Measurements from ENCODE around the gene CTF1.

The CTF1 gene, protein sequence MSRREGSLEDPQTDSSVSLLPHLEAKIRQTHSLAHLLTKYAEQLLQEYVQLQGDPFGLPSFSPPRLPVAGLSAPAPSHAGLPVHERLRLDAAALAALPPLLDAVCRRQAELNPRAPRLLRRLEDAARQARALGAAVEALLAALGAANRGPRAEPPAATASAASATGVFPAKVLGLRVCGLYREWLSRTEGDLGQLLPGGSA

DNA sequence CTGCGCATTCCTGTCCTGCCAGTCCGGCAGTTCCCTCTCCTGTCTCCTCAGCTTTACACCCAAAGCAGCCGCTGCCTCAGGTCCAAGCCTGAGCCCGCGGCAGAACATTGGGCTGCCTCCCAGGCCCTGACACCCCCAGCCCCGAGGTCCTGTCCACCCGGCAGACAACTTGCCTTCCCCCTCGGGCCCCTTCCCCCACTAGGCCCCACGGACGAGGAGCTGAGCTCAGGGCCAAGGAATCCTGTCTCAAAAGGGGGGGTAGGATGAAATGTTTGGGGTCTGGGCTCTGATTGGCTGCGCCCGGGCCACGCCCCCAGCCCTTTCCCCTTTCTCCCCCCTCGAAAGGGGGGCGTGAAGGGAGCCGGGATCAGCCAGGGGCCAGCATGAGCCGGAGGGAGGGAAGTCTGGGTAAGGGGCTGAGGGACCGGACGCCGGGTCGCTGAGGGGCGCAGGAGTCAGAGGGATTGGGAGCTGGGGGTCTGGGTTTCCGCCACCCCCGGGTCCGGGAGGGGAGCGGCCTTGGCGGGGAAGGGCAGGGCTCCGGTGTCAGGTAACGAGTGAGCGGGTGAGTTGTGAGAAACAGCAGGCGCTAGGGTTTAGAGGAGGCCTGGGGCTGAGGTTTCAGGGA lies at the start of gene CTF1:
Gene CTF1 (plus strand): TSS at position 354 of the 628 bp plus-strand sequence. CDS start 30 bp downstream, at position 384.
- peak within 1 kb of the TSS; percentile 99 for H3K4me2 ChIP-seq (ENCODE audit: low read length)
- peaks cover 21% of the 10 kb centered on the region for H3K4me1 ChIP-seq

DNA sequence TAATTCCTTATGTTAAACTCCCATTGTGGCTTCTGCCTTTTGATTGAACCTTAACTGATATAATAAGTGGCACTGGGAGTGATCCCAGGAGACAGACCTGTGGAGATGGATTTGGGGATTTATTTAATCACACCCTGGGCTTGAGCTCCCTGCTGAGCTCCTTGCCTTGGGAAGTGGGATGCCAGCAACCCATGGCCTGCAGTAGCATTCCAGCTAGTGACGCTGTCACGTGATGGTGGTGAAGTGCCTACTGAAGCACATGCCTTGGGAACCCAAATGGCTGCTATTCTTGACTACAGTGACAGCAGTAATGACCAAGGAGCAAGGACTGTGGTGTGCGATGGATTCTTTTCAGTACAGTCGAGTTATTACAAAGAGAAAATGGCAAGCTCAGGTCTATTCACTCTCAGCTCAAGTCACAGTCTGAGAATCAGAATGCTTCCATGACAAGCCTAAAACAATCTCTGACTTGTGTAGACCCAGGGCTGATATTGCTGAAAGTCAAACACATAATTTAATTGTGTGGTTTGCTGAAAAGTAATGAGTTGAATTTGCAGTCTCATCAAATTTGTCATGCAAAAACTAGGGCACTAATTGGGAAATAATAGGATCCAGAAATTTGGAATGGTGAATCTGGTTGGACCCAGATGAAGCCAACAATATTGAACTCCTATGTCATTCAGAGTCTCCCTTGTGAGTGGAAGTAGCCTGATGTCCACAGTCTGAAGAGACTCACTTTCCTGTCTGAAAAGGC lies 49.6 kb upstream of the CTF1 start:
- Histone ChIP-seq H2AFZ (no peak overlapping the region), H3K9me3 (ENCODE audit: control insufficient read depth, low read length) (no peaks in the 10 kb centered on the region), H3K27ac (no peak overlapping the region), H3K79me2 (no peaks in the 10 kb centered on the region), H3K4me2 (ENCODE audit: low read length) (no peak overlapping the region), H3K9ac (no peak overlapping the region), H3K27me3 (ENCODE audit: control insufficient read depth, insufficient read depth, low read length) (no peaks in the 10 kb centered on the region), H3K4me3 (ENCODE audit: low read depth, low read length) (no peak overlapping the region), H3K4me1 (no peaks in the 10 kb centered on the region), H3K36me3 (ENCODE audit: control insufficient read depth, insufficient read depth, low read length) (no peaks in the 10 kb centered on the region)
- TF ChIP-seq, protein P1, sequence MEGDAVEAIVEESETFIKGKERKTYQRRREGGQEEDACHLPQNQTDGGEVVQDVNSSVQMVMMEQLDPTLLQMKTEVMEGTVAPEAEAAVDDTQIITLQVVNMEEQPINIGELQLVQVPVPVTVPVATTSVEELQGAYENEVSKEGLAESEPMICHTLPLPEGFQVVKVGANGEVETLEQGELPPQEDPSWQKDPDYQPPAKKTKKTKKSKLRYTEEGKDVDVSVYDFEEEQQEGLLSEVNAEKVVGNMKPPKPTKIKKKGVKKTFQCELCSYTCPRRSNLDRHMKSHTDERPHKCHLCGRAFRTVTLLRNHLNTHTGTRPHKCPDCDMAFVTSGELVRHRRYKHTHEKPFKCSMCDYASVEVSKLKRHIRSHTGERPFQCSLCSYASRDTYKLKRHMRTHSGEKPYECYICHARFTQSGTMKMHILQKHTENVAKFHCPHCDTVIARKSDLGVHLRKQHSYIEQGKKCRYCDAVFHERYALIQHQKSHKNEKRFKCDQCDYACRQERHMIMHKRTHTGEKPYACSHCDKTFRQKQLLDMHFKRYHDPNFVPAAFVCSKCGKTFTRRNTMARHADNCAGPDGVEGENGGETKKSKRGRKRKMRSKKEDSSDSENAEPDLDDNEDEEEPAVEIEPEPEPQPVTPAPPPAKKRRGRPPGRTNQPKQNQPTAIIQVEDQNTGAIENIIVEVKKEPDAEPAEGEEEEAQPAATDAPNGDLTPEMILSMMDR (IDR thresholded peaks at IDR 0.05) = no peak

More for the DNA sequence above, at the start of gene CTF1:
- no peaks in the 10 kb centered on the region for H3K9me3 ChIP-seq (ENCODE audit: control insufficient read depth, low read length)
- no peaks in the 10 kb centered on the region for H3K27me3 ChIP-seq (ENCODE audit: control insufficient read depth, insufficient read depth, low read length)
- peak within 1 kb of the TSS; percentile 80 for H3K4me3 ChIP-seq (ENCODE audit: low read depth, low read length)
- H3K36me3 ChIP-seq (ENCODE audit: control insufficient read depth, insufficient read depth, low read length) = no peaks in the 10 kb centered on the region
- peak within 1 kb of the TSS; percentile 92 for H2AFZ ChIP-seq
- TF ChIP-seq, protein P1 (IDR thresholded peaks at IDR 0.05) = no peak
- peak within 1 kb of the TSS; percentile 50 for H3K9ac ChIP-seq
- peaks cover 9% of the 10 kb centered on the region for H3K79me2 ChIP-seq
- peak within 1 kb of the TSS; percentile 96 for H3K27ac ChIP-seq

DNA sequence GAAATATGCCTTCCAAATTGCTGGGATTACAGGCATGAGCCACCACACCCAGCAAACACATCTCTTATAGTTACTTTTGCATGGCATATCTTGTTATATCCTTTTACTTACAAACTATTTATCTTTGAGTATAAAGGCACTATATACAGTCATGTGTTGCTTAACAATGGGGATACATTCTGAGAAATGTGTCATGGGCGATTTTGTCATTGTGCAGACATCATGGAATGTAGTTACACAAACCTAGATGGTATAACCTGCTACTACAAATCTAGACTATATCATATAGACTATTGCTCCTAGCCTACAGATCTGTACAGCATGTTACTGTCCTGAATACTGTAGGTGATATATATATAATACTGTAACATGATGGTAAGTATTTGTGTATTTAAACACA lies 46.2 kb upstream of the CTF1 start:
- no peak overlapping the region for H3K4me3 ChIP-seq (ENCODE audit: low read depth, low read length)
- no peak overlapping the region for H3K9ac ChIP-seq
- no peak overlapping the region for H2AFZ ChIP-seq
- no peaks in the 10 kb centered on the region for H3K4me1 ChIP-seq
- no peaks in the 10 kb centered on the region for H3K27me3 ChIP-seq (ENCODE audit: control insufficient read depth, insufficient read depth, low read length)
- TF ChIP-seq, protein P1 (IDR thresholded peaks at IDR 0.05) = no peak
- no peak overlapping the region for H3K27ac ChIP-seq
- no peaks in the 10 kb centered on the region for H3K79me2 ChIP-seq
- H3K36me3 ChIP-seq (ENCODE audit: control insufficient read depth, insufficient read depth, low read length) = no peaks in the 10 kb centered on the region
- H3K9me3 ChIP-seq (ENCODE audit: control insufficient read depth, low read length) = no peaks in the 10 kb centered on the region
- no peak overlapping the region for H3K4me2 ChIP-seq (ENCODE audit: low read length)

DNA sequence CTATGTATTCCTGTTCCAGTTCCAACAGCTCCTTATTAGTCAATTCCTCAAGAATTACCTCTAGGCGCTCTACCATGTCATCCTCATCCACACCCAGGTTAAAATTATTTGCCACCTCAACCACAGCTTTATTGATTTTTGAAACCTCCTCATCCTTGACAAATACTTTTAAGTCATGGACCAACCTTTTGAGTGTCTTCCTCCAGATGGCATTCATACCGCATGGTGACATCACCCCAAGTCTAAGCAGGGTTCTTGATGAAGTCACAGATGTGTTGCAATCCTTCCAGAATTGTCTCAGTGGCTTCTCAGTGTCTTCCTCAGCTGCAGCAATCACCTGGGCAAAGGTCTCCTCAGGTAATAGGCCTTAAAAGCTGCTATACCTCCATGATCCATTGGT lies 42.7 kb upstream of the CTF1 start:
- H3K4me3 ChIP-seq (ENCODE audit: low read depth, low read length) = no peak overlapping the region
- no peaks in the 10 kb centered on the region for H3K36me3 ChIP-seq (ENCODE audit: control insufficient read depth, insufficient read depth, low read length)
- H3K79me2 ChIP-seq = no peaks in the 10 kb centered on the region
- no peak overlapping the region for H3K27ac ChIP-seq
- peaks cover 3% of the 10 kb centered on the region for H3K4me1 ChIP-seq
- H3K9me3 ChIP-seq (ENCODE audit: control insufficient read depth, low read length) = no peaks in the 10 kb centered on the region
- no peak overlapping the region for H3K9ac ChIP-seq
- H3K4me2 ChIP-seq (ENCODE audit: low read length) = no peak overlapping the region
- H2AFZ ChIP-seq = no peak overlapping the region
- no peaks in the 10 kb centered on the region for H3K27me3 ChIP-seq (ENCODE audit: control insufficient read depth, insufficient read depth, low read length)
- TF ChIP-seq, protein P1 (IDR thresholded peaks at IDR 0.05) = no peak

Data from parathyroid adenoma (tissue), 2 donors.